SH-SY5Y (cell line): Measurements from ENCODE around the gene KMO.

ENCODE experiments used
- GATA2 ChIP-seq: IDR thresholded peaks from 2 replicates; pipeline ENCODE4 v1.6.1; 2011; ENCODE audit warnings: mild to moderate bottlenecking, low read depth, low read length
- GATA3 ChIP-seq: IDR thresholded peaks from 2 replicates; pipeline ENCODE4 v1.6.1; 2011; ENCODE audit warnings: low read depth, mild to moderate bottlenecking, low read length, moderate library complexity

Gene KMO

DNA sequence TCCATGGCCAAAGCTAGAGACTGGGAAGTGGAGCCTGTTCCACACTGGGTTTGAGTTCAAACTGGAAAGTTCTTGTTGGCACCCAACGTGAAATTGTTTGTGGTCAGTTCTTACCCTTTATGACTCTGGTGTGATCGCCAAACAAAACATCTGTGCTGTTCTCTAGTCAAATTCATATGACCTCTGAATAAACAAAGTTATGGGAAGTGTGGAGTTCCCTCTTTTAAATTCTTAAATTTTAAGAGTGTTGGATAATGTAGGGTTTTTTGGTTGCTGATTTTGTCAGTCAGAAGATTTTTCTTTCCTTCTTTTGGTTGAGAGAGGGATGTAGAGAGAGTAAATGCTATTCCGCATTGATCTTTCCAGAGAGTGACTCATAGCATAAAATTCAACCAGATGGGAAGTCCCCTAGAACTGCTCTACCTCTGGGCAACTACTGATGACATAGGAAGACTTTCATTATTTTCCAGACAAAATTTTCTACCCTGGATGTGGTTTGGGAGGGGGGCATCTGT lies 71.6 kb downstream of the KMO start:
- no peak for TF ChIP-seq GATA3
- TF ChIP-seq GATA2 = no peak

DNA sequence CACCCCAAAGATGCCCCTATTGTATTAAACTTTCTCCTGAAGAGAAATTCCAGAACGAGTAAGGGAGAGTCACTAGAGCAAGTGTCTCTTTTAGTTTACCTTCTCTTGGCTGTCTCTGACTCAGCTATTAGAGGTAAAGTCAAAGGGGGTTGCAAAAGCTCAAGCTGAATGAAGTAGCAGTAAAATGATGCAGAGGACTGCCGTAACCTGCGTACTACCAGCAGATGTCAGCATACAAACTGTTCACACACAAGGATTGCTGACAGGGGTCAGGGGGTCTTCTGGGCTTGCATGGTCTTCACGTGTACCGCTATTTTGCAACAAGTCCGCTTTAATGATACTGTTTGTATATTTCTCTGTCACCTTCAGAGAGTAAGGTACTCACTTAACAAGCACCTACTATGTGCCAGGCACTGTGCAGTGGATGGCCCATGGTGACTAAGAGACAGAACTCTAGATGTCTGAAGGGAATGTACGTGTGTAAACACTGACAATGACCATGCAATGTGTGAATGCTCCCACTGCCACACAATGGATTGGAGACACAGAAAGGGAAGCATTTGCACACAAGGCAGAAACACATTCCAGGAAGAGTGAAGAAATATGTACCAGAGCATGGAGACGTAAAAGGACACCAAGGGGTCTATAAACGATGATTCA lies 73.1 kb downstream of the KMO start:
- no peak for TF ChIP-seq GATA3
- no peak for TF ChIP-seq GATA2

DNA sequence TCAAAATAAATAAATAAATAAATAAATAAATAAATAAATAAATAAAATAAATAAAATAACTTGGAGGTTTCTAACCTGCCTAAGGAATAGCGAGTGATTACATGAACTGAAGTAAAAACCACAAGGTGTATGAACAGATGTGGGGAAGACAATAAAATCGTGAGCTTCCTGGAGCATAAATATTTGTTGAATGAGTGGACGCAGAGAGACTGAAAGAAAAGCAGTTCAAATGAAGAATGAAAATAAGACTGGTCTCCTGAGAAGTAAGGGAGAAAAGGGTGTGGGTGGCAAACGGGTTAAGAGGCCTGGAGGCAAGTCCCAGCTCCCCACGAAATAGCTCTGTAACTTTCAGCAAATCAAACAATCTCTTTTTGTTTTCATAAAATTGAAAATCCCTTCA lies 74.4 kb downstream of the KMO start:
- TF ChIP-seq GATA2 (no peak), GATA3 (no peak)

DNA sequence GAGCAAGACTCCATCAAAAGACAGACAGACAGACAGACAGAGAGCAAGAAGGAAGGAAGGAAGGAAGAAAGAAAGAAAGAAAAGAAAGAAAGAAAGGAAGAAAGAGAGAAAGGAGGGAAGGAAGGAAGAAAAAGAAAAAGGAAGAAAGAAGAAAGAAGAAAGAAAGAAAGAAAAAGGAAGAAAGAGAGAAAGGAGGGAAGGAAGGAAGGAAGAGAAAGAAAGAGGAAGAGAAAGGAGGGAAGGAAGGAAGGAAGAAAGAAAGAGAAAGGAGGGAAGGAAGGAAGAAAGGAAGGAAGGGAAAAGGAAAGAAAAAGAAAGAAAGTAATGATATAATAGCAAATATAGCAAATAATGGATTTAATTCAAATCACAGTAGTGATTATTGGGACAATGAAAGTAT lies 75.3 kb downstream of the KMO start:
- TF ChIP-seq GATA3 (no peak), GATA2 (no peak)

DNA sequence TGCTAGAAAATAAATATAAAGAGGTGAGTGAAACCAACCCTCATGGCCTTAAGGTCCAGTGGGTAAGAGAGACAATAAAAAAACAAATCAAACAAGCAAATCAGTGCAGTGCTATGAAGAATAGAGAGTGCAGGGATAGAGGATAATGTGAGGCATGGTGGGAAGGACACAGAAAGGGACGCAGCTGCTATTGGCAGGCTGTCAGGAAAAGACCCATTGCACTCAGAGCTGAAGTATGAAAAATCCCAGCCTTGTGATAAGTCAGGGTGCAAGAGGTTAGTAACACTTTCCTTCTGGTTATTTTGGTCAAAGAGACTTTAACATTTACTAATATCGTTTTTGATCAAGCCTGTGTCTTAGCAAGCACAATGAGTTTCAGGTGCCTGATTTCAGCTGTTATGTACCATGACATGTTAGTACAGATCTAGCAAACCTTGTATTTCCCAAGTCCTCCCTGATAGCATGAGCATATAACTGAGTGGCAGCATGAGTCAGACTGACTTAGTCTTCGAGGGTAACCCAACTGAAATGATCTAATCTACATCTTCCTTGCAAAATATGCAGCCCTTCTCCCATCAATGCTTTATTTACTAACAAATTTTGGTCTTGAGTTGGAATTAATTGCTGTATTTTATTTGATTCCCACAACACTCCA lies 76.3 kb downstream of the KMO start:
- TF ChIP-seq GATA3 (no peak), GATA2 (no peak)

DNA sequence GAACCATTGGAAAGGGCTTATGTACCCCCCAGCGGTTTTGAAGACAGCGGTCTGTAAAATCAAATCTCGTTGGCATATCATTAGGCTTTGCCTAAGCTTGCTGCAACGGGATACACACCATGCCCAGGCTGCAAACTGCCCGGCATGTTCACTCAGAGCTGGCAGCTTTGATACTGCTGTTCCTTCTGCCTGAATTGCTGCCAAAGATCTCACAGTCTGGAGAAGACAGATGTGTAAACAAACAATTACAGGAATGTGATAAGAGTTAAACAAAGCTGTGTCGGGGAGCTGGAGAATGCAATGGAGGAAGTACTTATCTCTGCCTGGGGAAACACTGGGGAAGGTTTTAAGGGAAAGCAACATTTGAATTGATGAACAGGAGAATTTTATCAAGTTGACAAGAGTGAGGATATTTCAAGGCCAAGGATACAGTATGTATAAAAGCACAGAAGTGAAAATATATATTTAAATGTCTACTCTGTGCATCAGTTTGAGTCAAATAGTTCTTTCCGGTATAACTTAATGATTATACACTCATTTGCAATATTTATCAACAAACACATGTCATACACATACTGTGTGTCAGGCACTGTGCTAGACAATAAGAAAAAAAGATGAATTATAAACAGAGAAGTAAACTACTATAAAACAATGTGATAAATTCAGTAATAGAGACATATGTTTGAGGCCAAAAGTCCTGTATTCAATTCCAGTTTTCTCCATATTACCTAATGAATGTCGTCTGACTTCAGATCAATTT lies 78.1 kb downstream of the KMO start:
- TF ChIP-seq GATA2 = peak; percentile 45
- no peak for TF ChIP-seq GATA3

DNA sequence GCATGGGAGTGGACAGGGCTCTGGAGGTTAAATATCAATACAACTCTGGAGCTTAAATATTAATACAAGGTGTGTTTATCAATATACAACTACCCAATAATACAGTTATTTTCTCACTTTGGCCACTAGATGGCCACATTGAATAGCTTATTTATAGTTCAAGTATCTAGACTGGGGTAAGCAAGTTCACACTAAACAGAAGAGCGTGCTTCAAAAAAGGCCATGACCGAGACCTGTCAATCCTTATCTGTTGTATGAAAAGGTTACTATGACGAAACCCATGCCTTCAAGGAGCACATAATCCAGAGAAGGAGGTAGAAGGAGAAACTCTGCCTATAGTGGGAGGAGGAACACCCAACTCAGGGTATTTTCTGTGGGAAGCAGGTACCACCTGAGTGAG lies 78.9 kb downstream of the KMO start:
- no peak for TF ChIP-seq GATA2
- no peak for TF ChIP-seq GATA3

DNA sequence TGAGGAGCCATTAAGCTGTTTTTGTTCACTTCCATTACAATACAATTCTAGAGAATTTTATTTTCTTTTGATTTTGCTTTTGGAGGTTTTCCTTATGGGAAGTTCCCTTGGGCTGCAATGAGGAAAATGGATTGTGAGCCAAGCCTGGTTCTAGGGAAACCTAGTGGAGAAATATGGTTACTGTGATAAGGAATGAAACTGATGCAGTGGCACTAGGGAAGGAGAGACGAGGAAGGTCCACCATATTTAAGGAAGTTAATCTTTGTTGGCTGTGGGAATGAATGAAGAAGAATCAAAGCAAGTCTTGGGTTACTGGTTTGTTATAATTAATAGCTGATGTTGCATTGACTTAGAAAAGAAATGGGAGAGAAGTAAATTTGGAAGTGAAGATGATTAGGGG lies 79.6 kb downstream of the KMO start:
- TF ChIP-seq GATA3 (no peak), GATA2 (no peak)

DNA sequence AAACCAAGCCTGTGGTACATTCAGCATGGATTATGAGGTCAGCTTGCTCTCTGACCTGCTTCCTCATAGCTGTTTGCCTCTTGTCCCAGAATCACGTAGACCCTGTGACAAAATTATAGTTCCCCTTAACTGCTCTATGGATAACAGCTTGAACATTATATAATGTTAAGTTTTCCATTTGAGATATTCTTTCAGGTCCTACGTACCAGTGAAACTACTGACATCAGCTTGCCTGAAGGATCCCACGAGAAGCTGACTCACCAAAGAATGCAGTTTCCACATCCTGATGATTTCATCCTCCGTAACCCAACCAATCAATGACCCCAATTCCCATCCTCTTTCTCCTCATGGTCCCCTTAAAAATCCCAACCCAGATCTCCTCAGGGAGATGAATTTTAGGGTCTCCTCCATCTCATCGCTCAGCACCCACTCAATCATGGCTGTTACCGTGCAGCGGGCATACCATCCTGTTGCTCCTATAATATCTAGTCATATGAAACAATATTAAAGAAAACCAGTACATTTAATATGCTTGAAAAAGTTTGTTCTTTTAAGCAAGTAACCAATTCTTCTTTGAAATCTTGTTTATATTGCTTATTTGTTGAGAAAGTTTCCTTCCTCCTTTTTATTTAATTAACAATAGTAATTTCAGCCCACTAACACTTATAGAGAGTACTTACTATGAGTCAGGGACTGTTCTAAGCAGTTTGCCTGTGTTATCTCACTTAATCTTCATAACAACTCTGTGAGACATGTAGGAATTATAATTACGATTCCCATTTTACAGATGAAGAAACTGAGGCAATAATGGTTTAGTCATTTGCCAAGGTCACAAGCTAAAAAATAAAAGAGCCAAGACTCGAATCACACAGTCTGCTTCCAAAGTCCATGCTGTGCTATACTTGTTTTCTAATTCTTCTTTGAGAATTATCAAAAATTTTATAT lies 80.6 kb downstream of the KMO start:
- TF ChIP-seq GATA2 (no peak), GATA3 (no peak)

DNA sequence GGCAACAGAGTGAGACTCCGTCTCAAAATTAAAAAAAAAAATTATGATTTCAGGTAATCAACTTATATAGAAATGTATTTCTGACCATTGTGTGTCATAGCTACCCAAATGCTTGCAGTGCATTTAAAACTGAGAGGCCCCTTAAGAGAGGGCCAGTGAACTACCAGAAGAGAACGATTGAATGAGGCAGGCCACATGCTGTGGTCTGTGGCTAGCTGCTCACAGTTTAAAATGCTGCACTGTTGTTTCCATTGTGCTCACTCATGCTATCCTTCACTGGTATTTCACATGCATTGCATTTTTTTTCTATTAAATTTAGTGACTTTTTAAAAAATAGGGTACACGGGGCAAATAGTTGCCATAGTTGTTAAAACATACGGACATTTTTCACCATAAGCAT lies 82.0 kb downstream of the KMO start:
- TF ChIP-seq GATA2 (no peak), GATA3 (no peak)

DNA sequence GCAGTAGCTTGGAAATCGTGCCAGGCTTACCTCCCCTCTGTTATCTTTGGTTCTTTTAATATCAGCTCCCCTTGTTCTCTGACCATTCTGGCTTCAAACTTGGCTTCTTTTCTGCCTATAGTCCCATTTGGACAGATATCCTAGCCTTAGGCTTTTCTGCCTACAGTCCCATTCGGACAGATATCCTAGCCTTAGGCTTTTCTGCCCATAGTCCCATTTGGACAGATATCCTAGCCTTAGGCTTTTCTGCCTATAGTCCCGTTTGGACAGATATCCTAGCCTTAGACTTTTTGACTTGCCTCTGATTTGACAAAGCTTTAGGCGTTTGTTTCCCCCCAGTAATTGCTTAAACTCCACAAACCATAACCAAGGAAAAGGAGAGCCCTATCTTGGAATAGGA lies 82.4 kb downstream of the KMO start:
- TF ChIP-seq GATA2 (no peak), GATA3 (no peak)

DNA sequence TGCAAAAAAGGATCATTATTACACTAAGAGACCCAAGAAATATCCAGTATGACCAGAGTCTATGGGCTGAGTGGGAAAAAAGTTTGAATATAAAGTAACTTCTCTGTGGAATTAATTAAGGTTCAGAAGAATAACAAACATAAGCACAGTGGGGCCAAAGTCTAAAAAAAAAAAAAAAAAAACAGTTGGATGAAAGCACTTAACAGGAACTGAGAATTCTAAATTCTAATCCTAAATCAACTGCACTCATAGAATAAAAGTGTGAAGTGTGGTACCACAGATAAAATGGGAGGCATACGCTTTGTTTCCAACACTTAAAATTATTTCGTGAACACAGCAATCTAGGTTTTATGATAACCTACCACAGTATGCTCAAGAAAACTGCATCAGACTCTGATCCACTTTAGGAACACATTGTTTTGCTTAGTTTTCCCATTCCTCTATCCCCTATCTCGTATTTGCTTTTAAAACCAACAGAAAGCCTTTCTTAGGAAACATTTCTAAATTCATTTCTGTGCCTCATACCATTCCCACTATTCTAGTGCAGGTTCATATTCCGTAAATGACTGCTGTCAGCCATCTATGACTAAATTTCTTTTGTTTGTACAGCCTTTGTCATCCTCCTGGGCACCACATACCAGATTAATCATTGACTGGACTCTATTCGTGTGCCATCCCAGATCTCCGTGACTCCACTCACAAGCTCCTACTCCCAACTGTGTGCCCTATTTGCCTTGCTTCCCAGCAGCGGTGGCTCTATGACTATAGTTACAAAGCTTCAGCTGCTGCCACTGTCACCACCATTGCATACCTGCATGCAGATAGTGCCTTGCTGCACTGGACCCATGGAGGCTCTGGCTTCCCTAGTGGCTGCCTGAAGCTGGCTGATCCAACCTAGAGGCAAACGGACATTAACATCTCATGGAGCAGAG lies 83.1 kb downstream of the KMO start:
- TF ChIP-seq GATA2 = no peak
- no peak for TF ChIP-seq GATA3

DNA sequence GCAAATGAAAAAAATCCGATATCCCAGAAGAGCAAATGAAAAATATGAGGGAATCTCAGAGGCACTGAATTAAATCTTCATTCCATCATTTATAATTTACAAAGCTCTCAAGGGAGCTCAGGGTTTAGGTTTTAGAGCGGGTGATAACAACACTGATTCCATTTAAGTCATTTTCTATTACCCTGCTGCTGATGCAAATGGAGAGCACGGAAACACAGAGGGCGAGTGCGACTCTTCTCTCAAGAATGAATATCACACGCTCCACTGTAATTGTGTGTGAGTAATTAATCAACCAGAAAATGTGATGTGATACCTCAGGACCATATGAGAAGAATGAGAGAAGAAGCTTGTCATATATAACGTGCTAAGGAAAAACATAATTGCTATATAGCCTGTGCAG lies 85.2 kb downstream of the KMO start:
- no peak for TF ChIP-seq GATA2
- TF ChIP-seq GATA3 = no peak
